Measurements from ENCODE around the gene TNK1.

The TNK1 gene

DNA sequence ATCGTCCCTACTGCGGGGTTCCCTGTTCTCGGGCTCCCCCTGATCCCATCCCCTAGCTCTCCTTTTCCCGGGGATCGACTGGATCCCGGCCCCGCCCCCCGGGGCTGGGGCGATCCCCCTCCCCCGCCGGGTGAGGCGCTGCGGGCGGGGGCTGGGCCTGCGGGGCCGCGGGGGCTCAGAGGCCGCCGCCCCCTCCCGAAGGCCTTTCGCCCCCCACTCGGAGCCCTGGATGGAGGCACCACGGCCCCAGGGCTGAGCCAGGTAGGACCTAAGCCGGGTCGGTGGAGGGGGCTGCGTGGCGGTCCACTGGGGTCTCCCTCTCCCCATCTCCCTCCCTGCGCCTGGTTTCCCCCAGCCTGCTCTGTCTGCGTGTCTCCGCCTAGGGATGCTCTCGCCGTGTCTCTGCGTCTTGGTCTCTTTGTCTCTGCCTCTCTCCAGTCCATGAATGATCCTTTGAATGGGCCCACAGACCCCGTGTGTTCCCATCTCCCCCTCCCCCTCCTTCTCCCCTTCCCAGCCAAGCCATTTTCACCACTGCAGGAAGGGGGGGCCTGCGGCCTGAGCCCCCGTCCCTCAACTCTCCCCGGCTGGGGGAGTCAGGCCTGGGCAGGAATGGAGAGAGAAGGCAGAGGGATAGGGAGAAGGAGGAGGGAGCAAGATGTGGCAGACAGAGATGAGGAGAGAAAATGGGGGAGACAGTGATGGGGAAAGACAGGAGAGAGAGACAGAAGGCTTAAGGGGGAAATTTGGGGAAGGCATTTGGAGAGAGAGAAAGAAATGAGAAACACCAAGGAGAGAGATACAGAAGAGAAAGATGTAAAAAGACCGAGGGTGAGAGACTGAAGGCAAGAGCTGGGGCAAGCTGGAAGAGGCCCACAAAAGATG lies 24.7 kb downstream of the TNK1 start:
- H3K4me1 ChIP-seq (ENCODE audit: control insufficient read depth, insufficient read depth, low read length) = peaks cover 21% of the 10 kb centered on the region
- peak overlapping the region; percentile 75 for H3K9ac ChIP-seq (ENCODE audit: low read length)
- H3K27ac ChIP-seq (ENCODE audit: low read depth, low read length) = peak overlapping the region; percentile 50; the same call in 1 of the 2 replicates
- peaks cover 4% of the 10 kb centered on the region; the same call in 1 of the 2 replicates for H3K27me3 ChIP-seq (ENCODE audit: control insufficient read depth, insufficient read depth, low read length)
- peak overlapping the region; percentile 75 for H3K4me3 ChIP-seq (ENCODE audit: low read depth, low read length)
- H3K36me3 ChIP-seq (ENCODE audit: control insufficient read depth, insufficient read depth, low read length) = peaks cover 25% of the 10 kb centered on the region
- H3K9me3 ChIP-seq (ENCODE audit: control insufficient read depth, insufficient read depth, low read depth, low read length) = no peaks in the 10 kb centered on the region

DNA sequence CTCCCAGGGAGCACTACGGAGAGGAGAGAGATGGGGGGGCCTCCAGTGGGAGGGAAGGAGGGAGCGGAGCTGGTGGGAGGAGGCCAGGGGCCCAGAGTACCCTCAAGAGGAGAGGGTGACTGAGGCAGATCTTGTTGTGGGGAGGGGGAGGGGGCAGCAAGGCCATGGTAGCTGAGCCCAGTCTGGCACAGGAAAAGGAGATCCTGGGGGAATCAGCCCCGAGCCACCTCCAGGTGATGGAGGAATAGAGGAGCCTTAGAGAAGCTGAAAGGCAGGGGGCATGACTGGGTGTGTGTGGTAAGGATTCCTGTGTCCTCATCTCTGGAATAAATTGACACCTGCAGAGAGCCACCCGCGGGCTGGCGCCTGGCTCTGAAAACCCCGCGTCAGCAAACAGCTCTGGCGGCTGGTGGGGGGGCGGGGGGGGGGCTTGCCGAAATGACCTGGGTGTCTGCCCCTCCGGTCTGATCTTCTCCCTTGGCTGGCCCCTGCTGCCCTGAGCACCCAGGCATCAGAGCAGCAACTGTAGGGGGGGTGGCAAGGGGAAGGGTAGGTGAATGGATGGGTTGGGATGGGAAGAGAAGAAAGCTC lies 25.4 kb downstream of the TNK1 start:
- Histone ChIP-seq H3K4me1 (ENCODE audit: control insufficient read depth, insufficient read depth, low read length) (peaks cover 21% of the 10 kb centered on the region), H3K9ac (ENCODE audit: low read length) (peak overlapping the region; percentile 70), H3K9me3 (ENCODE audit: control insufficient read depth, insufficient read depth, low read depth, low read length) (no peaks in the 10 kb centered on the region), H3K27me3 (ENCODE audit: control insufficient read depth, insufficient read depth, low read length) (peaks cover 4% of the 10 kb centered on the region; the same call in 1 of the 2 replicates), H3K4me3 (ENCODE audit: low read depth, low read length) (peak overlapping the region; percentile 75), H3K27ac (ENCODE audit: low read depth, low read length) (no peak overlapping the region), H3K36me3 (ENCODE audit: control insufficient read depth, insufficient read depth, low read length) (peaks cover 29% of the 10 kb centered on the region)

DNA sequence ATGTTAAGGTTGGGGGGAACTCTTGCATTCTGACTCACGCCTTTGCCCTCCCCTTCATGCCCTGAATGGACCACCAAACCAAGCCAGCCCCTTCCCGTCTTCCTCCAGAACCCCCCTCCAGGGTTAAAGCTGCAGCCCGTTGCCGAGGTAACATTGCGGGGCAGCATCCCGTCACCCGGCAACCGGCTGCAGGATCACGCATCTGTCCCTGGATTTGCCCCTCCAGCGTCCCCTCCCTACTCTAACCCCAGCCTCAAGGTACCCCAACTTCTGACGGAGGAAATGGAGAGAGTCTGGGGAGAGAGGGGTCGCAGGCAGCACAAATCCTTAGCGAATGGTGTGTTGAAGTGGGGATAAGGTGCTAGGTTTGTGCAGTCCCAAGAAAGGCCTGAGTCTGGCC lies 26.2 kb downstream of the TNK1 start:
- Histone ChIP-seq H3K27me3 (ENCODE audit: control insufficient read depth, insufficient read depth, low read length) (peaks cover 4% of the 10 kb centered on the region; the same call in 1 of the 2 replicates), H3K27ac (ENCODE audit: low read depth, low read length) (no peak overlapping the region), H3K9me3 (ENCODE audit: control insufficient read depth, insufficient read depth, low read depth, low read length) (no peaks in the 10 kb centered on the region), H3K4me1 (ENCODE audit: control insufficient read depth, insufficient read depth, low read length) (peaks cover 21% of the 10 kb centered on the region), H3K36me3 (ENCODE audit: control insufficient read depth, insufficient read depth, low read length) (peaks cover 27% of the 10 kb centered on the region), H3K4me3 (ENCODE audit: low read depth, low read length) (no peak overlapping the region), H3K9ac (ENCODE audit: low read length) (no peak overlapping the region)

DNA sequence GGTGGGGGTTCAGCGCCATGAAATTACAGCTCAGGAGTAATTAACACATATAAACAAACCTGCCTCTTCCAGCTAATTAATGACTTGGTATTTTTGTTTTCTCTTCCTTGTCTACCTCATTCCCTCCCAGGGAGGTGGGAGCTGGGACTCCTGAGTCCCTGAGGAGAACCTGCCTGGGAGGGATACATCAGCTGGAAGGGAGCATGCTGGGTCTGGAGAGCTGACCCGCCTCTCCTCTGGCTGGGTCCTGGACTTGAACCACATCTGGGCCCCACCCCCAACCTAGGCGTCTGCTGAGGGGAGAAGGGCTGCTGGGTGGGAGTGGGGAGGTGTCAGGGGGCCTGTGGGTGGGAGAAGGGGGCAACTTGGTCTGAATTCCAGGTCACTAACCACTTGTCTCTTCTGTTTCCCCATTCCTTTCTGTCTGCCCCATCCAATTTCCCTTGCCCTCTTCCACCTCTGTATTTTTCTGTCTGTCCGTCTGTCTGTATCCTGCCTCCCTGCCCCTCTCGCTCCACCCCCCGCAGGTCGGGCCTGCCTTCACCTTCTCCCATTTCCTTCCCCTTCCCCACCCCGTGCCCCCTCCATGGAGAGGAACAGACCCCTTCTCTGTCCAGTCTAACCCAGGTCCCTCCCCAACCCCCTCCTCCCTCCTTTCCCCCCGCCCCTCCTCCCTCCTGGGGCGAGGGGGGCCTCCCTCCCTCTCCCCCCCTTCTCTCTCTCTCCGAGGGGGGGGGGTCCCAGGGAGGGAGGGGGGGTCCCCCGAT lies 26.8 kb downstream of the TNK1 start, which contains the start of gene NLGN2:
Gene NLGN2 (plus strand): TSS at position 361 of the 767 bp plus-strand sequence. CDS start 411 bp downstream, outside the sequence.
- H3K4me1 ChIP-seq (ENCODE audit: control insufficient read depth, insufficient read depth, low read length) = peaks cover 21% of the 10 kb centered on the region
- H3K9ac ChIP-seq (ENCODE audit: low read length) = peak within 1 kb of the TSS; percentile 51

DNA sequence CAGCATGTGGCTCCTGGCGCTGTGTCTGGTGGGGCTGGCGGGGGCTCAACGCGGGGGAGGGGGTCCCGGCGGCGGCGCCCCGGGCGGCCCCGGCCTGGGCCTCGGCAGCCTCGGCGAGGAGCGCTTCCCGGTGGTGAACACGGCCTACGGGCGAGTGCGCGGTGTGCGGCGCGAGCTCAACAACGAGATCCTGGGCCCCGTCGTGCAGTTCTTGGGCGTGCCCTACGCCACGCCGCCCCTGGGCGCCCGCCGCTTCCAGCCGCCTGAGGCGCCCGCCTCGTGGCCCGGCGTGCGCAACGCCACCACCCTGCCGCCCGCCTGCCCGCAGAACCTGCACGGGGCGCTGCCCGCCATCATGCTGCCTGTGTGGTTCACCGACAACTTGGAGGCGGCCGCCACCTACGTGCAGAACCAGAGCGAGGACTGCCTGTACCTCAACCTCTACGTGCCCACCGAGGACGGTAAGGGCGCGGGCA lies 27.4 kb downstream of the TNK1 start:
- H3K9ac ChIP-seq (ENCODE audit: low read length) = peak overlapping the region; percentile 51
- H3K27me3 ChIP-seq (ENCODE audit: control insufficient read depth, insufficient read depth, low read length) = peaks cover 4% of the 10 kb centered on the region; the same call in 1 of the 2 replicates
- peak overlapping the region; percentile 48 for H3K4me3 ChIP-seq (ENCODE audit: low read depth, low read length)
- peaks cover 22% of the 10 kb centered on the region for H3K4me1 ChIP-seq (ENCODE audit: control insufficient read depth, insufficient read depth, low read length)
- H3K36me3 ChIP-seq (ENCODE audit: control insufficient read depth, insufficient read depth, low read length) = peaks cover 32% of the 10 kb centered on the region
- H3K27ac ChIP-seq (ENCODE audit: low read depth, low read length) = no peak overlapping the region
- H3K9me3 ChIP-seq (ENCODE audit: control insufficient read depth, insufficient read depth, low read depth, low read length) = no peaks in the 10 kb centered on the region

More for the DNA sequence above, 26.8 kb downstream of the TNK1 start, which contains the start of gene NLGN2:
- Histone ChIP-seq H3K4me3 (ENCODE audit: low read depth, low read length) (peak within 1 kb of the TSS; percentile 48), H3K27ac (ENCODE audit: low read depth, low read length) (no peak within 1 kb of the TSS), H3K9me3 (ENCODE audit: control insufficient read depth, insufficient read depth, low read depth, low read length) (no peaks in the 10 kb centered on the region), H3K36me3 (ENCODE audit: control insufficient read depth, insufficient read depth, low read length) (peaks cover 27% of the 10 kb centered on the region), H3K27me3 (ENCODE audit: control insufficient read depth, insufficient read depth, low read length) (peaks cover 4% of the 10 kb centered on the region; the same call in 1 of the 2 replicates)

DNA sequence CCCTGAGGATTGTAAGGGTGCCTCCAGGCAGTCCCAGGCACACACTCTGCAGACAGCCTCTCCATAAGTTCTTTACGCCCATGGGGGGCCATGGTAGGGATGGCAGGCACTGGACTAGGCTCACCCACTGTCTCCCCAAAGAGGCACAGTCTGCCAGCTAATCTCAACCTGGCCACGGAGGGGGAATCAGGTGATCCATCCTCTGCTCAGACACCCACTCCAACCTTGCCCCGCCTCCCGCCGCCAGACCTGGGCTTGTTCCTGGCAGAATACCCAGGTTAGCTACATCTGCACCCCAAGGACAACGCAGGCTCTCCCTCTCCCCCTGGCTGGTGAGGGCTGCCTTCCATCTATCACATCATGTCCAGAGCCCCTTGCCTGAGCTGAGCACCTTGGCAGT lies 28.0 kb downstream of the TNK1 start:
- Histone ChIP-seq H3K27me3 (ENCODE audit: control insufficient read depth, insufficient read depth, low read length) (peaks cover 4% of the 10 kb centered on the region; the same call in 1 of the 2 replicates), H3K36me3 (ENCODE audit: control insufficient read depth, insufficient read depth, low read length) (peaks cover 32% of the 10 kb centered on the region), H3K9me3 (ENCODE audit: control insufficient read depth, insufficient read depth, low read depth, low read length) (no peaks in the 10 kb centered on the region), H3K4me3 (ENCODE audit: low read depth, low read length) (peak overlapping the region; percentile 48), H3K4me1 (ENCODE audit: control insufficient read depth, insufficient read depth, low read length) (peaks cover 22% of the 10 kb centered on the region), H3K9ac (ENCODE audit: low read length) (peak overlapping the region; percentile 51), H3K27ac (ENCODE audit: low read depth, low read length) (no peak overlapping the region)

DNA sequence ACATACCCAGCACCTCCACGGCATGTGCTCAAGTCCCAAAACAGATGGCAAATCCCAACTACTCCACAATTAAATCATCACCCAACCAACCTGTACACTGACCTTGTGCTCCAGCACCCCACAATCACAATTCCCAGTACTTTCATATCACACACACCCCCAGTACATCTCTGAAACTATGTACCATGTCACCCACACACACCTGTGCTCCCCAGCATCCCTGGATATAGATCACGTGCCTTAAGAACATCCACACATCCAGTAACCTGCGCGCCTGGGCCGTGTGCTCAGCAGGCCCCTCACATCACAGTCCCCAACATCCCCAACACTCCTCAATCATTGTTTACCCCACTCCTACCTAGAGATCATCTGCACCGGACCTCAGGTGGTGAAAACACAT lies 28.8 kb downstream of the TNK1 start:
- Histone ChIP-seq H3K27ac (ENCODE audit: low read depth, low read length) (no peak overlapping the region), H3K4me3 (ENCODE audit: low read depth, low read length) (no peak overlapping the region), H3K9me3 (ENCODE audit: control insufficient read depth, insufficient read depth, low read depth, low read length) (no peaks in the 10 kb centered on the region), H3K4me1 (ENCODE audit: control insufficient read depth, insufficient read depth, low read length) (peaks cover 22% of the 10 kb centered on the region), H3K27me3 (ENCODE audit: control insufficient read depth, insufficient read depth, low read length) (peaks cover 4% of the 10 kb centered on the region; the same call in 1 of the 2 replicates), H3K9ac (ENCODE audit: low read length) (no peak overlapping the region), H3K36me3 (ENCODE audit: control insufficient read depth, insufficient read depth, low read length) (peaks cover 34% of the 10 kb centered on the region)

DNA sequence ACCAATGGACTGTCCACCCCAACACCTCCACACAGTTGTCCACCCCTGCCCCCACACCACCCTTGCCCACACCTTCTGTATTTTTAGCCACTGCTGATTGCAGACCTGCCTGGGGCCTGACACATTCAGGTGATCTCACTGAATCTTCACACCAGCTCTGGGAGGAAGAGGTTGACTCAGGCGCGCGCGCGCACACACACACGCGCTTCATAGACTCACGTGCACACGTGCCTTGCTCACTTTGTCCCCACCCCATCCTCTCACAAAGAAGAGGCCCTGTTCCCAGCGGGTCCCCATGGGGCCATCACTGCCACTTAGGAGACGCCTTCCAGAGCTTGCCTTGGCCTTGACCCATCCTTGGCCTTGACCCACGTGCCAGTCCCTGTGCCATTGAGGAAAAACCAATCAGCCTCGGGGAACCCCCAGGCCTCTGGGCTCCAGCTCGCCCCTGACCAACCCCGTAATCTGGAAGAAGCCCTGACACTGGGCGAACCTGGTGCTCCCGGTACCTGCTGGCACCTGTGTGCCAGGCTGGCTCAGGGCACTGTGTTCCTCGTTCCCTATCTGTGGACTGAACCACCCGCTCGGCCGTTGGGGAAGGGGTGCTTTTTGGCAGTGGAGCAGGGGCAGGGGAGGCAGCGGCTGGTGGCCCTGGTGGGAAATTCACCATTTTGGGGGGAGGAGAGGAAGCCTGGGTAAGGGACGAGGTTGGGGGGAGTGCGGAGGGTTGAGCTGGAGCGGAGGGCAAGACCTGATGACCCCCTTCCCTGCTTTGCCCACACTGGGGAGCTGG lies 29.9 kb downstream of the TNK1 start:
- Histone ChIP-seq H3K36me3 (ENCODE audit: control insufficient read depth, insufficient read depth, low read length) (peaks cover 46% of the 10 kb centered on the region), H3K4me1 (ENCODE audit: control insufficient read depth, insufficient read depth, low read length) (peaks cover 22% of the 10 kb centered on the region), H3K27ac (ENCODE audit: low read depth, low read length) (no peak overlapping the region), H3K27me3 (ENCODE audit: control insufficient read depth, insufficient read depth, low read length) (peaks cover 4% of the 10 kb centered on the region; the same call in 1 of the 2 replicates), H3K9me3 (ENCODE audit: control insufficient read depth, insufficient read depth, low read depth, low read length) (no peaks in the 10 kb centered on the region), H3K9ac (ENCODE audit: low read length) (no peak overlapping the region), H3K4me3 (ENCODE audit: low read depth, low read length) (no peak overlapping the region)

DNA sequence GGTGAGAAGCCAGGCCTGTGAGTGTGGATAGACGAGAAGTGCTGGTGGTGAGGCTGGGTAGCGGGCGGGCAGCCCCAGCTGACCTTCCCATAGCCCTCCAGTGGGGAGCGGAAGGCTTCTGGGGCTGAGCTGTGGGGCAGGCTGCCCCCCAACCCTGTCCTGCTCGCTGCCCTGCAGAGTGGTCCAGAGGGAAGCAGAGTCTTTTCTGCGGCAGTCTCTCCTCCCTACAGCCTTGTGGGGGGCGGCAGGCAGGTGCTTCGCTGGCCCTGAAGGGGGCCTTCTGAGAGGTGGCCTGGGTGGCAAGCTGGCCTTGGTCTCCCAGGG lies 30.5 kb downstream of the TNK1 start:
- no peak overlapping the region for H3K27ac ChIP-seq (ENCODE audit: low read depth, low read length)
- H3K4me3 ChIP-seq (ENCODE audit: low read depth, low read length) = no peak overlapping the region
- H3K9me3 ChIP-seq (ENCODE audit: control insufficient read depth, insufficient read depth, low read depth, low read length) = no peaks in the 10 kb centered on the region
- no peak overlapping the region for H3K9ac ChIP-seq (ENCODE audit: low read length)
- H3K36me3 ChIP-seq (ENCODE audit: control insufficient read depth, insufficient read depth, low read length) = peaks cover 51% of the 10 kb centered on the region
- peaks cover 18% of the 10 kb centered on the region for H3K4me1 ChIP-seq (ENCODE audit: control insufficient read depth, insufficient read depth, low read length)
- peaks cover 4% of the 10 kb centered on the region; the same call in 1 of the 2 replicates for H3K27me3 ChIP-seq (ENCODE audit: control insufficient read depth, insufficient read depth, low read length)

Measured in HUES6 (cell line).